Right forelimb (tissue), 1 donor: ENCODE measurements around the gene RRP12.
"Not testable (repeated sequence)": the region's sequence is repeated elsewhere in the genome, so short reads cannot be mapped to it uniquely, and the experiment has no call there.

ENCODE experiments used
- DNase-seq: peaks from one replicate; pipeline ENCODE4 v3.0.0-alpha.2; 2018

The RRP12 gene, protein sequence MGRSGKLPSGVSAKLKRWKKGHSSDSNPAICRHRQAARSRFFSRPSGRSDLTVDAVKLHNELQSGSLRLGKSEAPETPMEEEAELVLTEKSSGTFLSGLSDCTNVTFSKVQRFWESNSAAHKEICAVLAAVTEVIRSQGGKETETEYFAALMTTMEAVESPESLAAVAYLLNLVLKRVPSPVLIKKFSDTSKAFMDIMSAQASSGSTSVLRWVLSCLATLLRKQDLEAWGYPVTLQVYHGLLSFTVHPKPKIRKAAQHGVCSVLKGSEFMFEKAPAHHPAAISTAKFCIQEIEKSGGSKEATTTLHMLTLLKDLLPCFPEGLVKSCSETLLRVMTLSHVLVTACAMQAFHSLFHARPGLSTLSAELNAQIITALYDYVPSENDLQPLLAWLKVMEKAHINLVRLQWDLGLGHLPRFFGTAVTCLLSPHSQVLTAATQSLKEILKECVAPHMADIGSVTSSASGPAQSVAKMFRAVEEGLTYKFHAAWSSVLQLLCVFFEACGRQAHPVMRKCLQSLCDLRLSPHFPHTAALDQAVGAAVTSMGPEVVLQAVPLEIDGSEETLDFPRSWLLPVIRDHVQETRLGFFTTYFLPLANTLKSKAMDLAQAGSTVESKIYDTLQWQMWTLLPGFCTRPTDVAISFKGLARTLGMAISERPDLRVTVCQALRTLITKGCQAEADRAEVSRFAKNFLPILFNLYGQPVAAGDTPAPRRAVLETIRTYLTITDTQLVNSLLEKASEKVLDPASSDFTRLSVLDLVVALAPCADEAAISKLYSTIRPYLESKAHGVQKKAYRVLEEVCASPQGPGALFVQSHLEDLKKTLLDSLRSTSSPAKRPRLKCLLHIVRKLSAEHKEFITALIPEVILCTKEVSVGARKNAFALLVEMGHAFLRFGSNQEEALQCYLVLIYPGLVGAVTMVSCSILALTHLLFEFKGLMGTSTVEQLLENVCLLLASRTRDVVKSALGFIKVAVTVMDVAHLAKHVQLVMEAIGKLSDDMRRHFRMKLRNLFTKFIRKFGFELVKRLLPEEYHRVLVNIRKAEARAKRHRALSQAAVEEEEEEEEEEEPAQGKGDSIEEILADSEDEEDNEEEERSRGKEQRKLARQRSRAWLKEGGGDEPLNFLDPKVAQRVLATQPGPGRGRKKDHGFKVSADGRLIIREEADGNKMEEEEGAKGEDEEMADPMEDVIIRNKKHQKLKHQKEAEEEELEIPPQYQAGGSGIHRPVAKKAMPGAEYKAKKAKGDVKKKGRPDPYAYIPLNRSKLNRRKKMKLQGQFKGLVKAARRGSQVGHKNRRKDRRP (N-terminal part only)

DNA sequence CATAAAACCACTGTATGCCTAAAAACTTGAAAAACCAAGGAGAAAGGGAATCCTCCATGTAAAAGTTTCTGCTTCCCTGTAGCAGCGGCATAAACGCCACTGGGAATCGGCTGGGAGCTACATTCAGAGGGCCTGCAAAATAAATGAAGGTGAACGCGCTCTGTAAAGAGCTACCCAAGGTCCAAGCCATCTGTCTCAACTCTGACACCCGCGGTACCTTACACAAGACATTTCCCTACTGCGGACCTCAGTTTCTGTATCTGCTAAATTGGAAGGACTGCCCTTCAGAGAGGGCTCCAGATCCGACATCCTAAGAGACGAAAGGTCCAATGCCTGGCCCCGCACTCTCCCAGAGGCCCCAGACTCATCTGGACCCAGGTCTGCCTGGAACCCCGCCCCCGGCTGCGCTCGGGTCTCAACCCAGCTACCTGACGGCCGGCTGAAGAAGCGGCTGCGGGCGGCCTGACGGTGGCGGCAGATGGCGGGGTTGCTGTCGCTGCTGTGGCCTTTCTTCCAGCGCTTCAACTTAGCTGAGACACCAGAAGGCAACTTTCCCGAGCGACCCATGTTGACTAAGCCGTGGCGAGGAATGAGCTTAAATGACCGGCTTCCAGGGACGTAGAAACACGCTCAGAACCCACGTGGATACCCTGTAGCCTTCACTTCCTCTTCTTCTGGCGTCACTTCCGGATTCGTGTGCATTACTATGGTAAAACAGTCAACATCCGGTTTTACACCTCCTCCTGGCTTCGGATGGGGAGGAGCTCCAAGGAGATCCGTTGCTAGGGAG, at the start of gene RRP12:
RRP12 (minus strand) TSS at position 676 of the 790 bp plus-strand sequence; CDS start at position 567, 109 bp downstream.
- peak; percentile 87 for DNase-seq

GRCh38 chr10:97450828-97451227, 49.7 kb upstream of the RRP12 start:
- no peak for DNase-seq

- peak; percentile 93 for DNase-seq
These were observed 44.8 kb upstream of the RRP12 start, which contains the start of the genes EXOSC1 and ZDHHC16 for GRCh38 chr10:97445722-97446639. EXOSC1 (minus strand) TSS chr10:97446006; CDS start chr10:97445985, 21 bp downstream. ZDHHC16 (plus strand) TSS chr10:97446175; CDS start chr10:97451676, 5,501 bp downstream.

GRCh38 chr10:97445357-97445721, 44.2 kb upstream of the RRP12 start:
- no peak for DNase-seq

DNA sequence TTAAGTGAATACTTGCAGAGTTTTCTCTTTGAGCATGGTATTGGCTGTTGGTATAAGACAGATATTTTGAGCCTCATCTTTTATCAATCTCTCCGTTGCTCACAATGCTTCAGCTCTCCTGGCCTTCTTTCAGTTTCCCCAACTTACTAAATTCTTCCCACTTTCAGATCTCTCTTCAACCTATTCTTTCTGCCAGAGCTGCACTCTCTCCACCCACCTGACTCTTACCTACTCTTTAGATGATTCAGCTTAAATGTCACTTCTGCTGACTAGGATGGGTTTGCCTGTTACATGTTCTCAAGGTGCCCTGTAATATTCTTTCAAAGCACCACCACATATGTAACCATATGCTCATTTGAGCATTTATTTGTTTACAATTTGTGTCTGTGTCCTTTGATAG, 43.1 kb upstream of the RRP12 start:
- no peak for DNase-seq

DNA sequence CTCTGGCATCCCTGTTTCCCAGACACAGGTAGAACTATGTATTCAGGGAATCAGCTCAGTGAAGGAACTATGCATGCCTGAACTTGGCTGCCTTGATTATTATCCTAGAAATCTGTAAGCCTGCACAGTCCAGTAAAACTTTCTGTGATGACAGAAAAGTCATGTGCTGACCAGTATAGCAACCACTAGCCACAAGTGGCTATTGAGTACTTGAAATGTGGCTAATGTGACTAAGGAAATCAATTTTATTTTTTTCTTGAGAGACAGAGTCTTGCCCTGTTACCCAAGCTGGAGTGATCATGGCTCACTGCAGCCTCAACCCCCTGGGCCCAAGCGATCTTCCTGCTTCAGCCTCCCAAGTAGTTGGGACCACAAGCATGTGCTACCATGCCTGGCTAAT, 41.1 kb upstream of the RRP12 start:
- no peak for DNase-seq

- no peak for DNase-seq
These were observed 34.1 kb upstream of the RRP12 start for GRCh38 chr10:97435211-97435610.

GRCh38 chr10:97434557-97434956, 33.4 kb upstream of the RRP12 start:
- DNase-seq = no peak

- no peak for DNase-seq
These were observed 32.9 kb upstream of the RRP12 start for GRCh38 chr10:97434055-97434454.

DNA sequence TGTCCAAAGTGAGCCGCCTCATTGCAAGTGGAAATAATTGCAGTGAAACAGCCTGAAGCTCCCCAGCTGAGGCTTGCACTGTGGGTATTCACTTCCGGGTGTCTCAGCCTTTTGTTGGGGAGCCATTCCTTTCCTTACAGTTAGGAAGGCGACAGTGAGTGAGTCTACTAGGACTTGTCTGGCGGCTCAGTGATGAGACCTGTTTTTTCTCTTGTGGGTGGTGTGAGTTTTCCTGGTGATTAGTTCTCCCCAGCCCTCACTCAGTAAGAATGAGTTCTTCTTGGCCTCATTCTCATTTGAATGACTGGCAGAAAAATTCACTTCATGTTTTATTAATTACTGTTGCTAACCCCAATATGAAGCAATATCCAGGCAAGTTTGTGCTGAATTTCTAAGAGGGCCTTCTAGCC, 27.4 kb upstream of the RRP12 start:
- DNase-seq = no peak

- DNase-seq = no peak
These were observed 26.5 kb upstream of the RRP12 start for GRCh38 chr10:97427571-97428179.

DNA sequence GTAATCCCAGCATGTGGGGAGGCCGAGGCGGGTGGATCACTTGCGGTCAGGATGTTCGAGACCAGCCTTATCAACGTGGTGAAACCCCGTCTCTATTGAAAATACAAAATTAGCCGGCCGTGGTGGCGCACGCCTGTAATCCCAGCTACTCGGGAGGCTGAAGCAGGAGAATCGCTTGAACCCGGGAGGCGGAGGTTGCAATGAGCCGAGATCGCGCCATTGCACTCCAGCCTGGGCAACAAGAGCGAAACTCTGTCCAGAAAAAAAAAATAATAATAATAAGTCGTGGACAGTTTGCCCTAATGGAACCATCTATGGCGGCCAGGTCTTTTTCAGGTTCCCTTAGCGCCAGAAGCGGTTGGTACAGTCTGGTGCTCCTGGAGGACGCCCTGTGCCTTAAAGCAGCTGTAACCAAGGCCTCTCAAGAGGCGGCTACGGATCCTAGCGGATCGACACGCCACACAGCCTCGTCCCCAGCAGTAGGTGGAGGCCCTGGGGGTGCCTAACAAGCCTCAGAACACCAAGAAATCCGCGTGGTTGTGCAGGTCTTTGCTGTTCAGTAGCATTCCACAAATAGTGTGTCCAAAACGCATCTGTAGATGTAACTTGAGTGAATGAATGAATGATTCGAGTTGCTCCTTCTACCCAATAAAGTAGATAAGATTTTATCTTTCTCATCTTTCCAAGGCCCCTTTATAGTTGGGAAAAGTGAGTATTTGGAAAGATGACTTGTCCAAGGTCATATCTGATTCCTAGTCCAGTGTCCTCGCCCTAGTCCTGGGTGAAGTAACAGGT, 25.8 kb upstream of the RRP12 start:
- no peak for DNase-seq

DNA sequence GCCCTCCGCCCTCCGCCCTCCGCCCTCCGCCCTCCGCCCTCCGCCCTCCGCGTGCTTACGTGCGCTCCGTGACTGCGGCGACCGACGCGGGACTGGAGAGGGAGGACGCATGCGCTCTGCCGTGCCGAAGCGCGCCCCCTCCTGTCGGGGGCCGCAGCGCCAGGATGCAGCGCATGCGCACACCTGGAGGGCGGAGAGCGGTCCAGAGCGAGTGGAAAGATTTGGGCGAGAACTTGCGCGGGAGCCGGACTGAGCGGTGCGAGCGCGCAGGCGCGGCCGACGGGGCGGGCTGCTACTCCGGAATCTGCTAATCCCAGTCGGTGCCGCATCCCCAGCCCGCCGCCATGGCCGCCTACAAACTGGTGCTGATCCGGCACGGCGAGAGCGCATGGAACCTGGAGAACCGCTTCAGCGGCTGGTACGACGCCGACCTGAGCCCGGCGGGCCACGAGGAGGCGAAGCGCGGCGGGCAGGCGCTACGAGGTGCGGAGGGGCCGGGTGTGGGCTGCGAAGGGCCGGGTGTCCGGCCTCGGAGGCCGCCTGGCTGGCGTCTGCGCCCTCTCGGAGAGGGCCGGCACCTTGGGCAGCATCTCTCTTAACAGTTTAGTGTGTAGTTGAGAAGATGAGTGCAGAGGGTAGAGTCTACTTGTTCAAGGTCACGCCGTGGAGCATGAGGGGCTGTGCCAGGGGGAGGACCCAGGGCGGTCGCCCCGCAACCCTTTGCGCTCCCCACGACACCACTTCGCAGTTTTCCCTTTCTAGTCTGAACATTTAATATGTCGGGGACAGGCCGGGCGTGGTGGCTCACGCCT, 25.0 kb upstream of the RRP12 start, which contains the start of gene PGAM1:
PGAM1 (plus strand) TSS at position 228 of the 812 bp plus-strand sequence; CDS start at position 345, 117 bp downstream.
- DNase-seq = peak; percentile 97

- DNase-seq = not testable (repeated sequence)
These were observed 22.6 kb upstream of the RRP12 start for GRCh38 chr10:97423757-97424098.

GRCh38 chr10:97416565-97416964, 15.4 kb upstream of the RRP12 start:
- DNase-seq = no peak

DNA sequence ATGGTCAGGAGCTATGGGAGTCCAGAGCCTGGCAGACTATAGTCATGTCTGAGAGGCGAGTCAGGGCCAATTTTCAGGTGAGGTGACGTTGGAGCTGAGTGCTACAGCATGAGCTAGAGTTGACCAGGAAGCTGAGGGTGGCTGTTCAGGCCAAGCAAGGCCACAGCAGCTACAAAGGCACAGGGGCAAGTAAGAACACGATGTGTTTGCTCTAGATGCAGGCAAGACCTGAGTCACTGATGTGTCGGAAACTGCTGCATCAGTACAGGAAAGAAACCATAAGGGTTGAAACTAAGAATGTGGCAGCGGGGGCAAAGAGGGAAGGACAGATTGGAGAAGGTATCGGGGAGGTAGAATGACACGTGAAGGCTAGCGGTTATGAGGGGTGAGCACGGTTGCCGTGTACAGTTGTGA, 11.8 kb upstream of the RRP12 start:
- no peak for DNase-seq

GRCh38 chr10:97411406-97411805, 10.3 kb upstream of the RRP12 start:
- DNase-seq = no peak

DNA sequence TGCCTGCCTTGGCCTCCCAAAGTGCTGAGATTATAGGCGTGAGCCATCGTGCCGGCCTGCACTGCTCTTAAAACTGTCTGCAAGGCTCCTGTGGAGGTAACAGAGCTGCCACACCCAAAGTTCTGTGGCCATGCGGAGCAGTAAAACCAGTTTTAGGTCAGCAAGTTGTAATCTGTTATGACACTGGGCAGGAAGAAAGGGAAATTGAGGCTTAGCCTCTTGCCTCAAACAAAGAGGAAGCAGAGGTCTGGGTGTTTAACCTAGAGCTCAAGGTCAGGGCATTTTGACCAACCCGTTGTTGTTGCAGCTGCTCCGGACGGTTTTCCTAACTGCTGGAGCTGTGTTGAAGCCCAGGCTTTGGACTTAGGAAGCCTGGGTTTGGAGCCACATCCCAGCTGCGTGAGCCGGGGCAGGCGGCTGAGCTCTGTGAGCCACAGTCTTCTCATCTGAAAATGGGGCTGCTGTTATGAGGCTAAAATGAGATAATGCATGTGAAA, 7.4 kb upstream of the RRP12 start:
- no peak for DNase-seq

DNA sequence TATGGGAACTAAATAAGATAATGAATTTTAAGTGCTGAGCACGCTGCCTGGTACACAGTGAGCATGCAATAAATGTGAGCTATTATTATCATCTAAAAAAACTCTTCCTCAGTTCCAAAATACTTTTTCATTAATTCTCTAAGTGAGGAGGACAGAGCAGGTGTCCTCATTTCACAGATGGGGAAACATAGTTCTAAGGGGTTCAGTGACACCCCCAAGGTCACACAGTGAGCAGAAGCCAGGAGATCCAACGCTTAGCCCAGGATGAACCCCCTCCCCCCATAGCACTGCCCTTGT, 6.8 kb upstream of the RRP12 start:
- DNase-seq = no peak
